Loucy (cell line): ENCODE data around the gene SORCS1.

Source experiments
- H2AFZ ChIP-seq: fragments of 200-600 bp; sonication (generic); 2 replicates; pipeline ENCODE4 v1.6.0; 2016; ENCODE audit warnings: antibody characterized with exemption, mild to moderate bottlenecking, low read length, moderate library complexity
- H3F3A ChIP-seq: fragments of 200-600 bp; 2 replicates; pipeline ENCODE4 v1.6.0; 2016; ENCODE audit warnings: antibody characterized with exemption, low read depth, mild to moderate bottlenecking
- H3K27me3 ChIP-seq: fragments of 200-600 bp; sonication (generic); 2 replicates; pipeline ENCODE4 v1.6.1; 2014; ENCODE audit warnings: low read length, mild to moderate bottlenecking; ENCODE audit not compliant: insufficient read depth, poor library complexity, severe bottlenecking
- H3K36me3 ChIP-seq: fragments of 200-600 bp; sonication (generic); 2 replicates; pipeline ENCODE4 v1.6.1; 2016; ENCODE audit warnings: low read length; ENCODE audit not compliant: insufficient read depth
- H3K4me1 ChIP-seq: fragments of 200-600 bp; sonication (generic); 2 replicates; pipeline ENCODE4 v1.5.1; 2014; ENCODE audit warnings: low read length, mild to moderate bottlenecking; ENCODE audit not compliant: insufficient read depth, poor library complexity, severe bottlenecking
- H3K4me2 ChIP-seq: fragments of 200-600 bp; sonication (generic); 2 replicates; pipeline ENCODE4 v1.6.0; 2014; ENCODE audit warnings: antibody characterized with exemption, low read length, low read depth, mild to moderate bottlenecking; ENCODE audit not compliant: poor library complexity, severe bottlenecking
- H3K4me3 ChIP-seq: fragments of 200-600 bp; sonication (generic); 2 replicates; pipeline ENCODE4 v1.5.1; 2014; ENCODE audit warnings: low read length, mild to moderate bottlenecking, mixed read lengths; ENCODE audit not compliant: poor library complexity, severe bottlenecking
- H3K79me2 ChIP-seq: fragments of 200-600 bp; sonication (generic); 2 replicates; pipeline ENCODE4 v1.6.1; 2014; ENCODE audit warnings: low read length; ENCODE audit not compliant: insufficient read depth
- H3K9ac ChIP-seq: fragments of 200-600 bp; sonication (generic); 2 replicates; pipeline ENCODE4 v1.6.0; 2014; ENCODE audit warnings: mild to moderate bottlenecking, low read depth, low read length, moderate library complexity; ENCODE audit not compliant: poor library complexity, severe bottlenecking
- H3K9me2 ChIP-seq: fragments of 200-600 bp; sonication (generic); replicated peaks from 2 replicates; pipeline ENCODE4 v1.6.1; 2016; ENCODE audit warnings: low read depth, low read length, mixed read lengths
- H3K9me3 ChIP-seq: fragments of 200-600 bp; sonication (generic); 2 replicates; pipeline ENCODE4 v1.6.1; 2014; ENCODE audit warnings: mild to moderate bottlenecking, antibody characterized with exemption, low read length, low read depth; ENCODE audit not compliant: insufficient read depth
- H4K20me1 ChIP-seq: fragments of 200-600 bp; sonication (generic); 2 replicates; pipeline ENCODE4 v1.6.0; 2014; ENCODE audit warnings: antibody characterized with exemption, low read length, mild to moderate bottlenecking; ENCODE audit not compliant: insufficient read depth, poor library complexity, severe bottlenecking
- EZH2phosphoT487 ChIP-seq: fragments of 200-600 bp; IDR thresholded peaks from 2 replicates; pipeline ENCODE4 v1.6.1; 2018; ENCODE audit warnings: antibody characterized with exemption, mild to moderate bottlenecking, moderate library complexity, borderline replicate concordance
- TF ChIP-seq, protein P1 (sequence below): fragments of 200-600 bp; sonication (generic); conservative IDR thresholded peaks from 2 replicates; pipeline ENCODE4 v1.5.1; 2014; ENCODE audit warnings: mild to moderate bottlenecking, antibody characterized with exemption, low read length

The SORCS1 gene

DNA sequence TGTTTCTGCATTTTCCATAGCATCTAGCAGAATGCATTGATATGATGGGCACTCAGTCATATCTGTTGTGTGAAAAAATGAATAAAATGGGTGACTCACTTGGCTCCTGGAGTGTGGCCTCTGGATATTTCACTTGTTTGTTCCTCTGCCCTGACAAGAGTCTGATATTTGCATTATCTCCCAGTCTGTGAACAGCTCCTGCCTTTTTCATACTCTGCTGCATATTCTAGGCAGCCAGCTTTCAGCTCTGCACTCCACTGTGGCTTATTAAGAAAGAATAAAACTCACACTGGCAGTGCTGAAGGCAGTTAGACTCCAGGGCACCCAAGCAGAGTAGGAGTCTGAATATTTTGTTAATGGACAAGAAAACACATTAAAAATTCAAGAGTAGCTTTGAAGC lies 623.9 kb downstream of the SORCS1 start:
- Histone ChIP-seq H4K20me1 (no peaks in the 10 kb centered on the region), H3K4me2 (no peak overlapping the region), H3F3A (no peaks in the 10 kb centered on the region), H3K36me3 (no peaks in the 10 kb centered on the region), H2AFZ (no peak overlapping the region), H3K79me2 (no peaks in the 10 kb centered on the region), H3K27me3 (no peaks in the 10 kb centered on the region), H3K4me3 (no peak overlapping the region), H3K9me2 (no peaks in the 10 kb centered on the region), H3K9me3 (no peaks in the 10 kb centered on the region), H3K4me1 (no peaks in the 10 kb centered on the region), H3K9ac (no peak overlapping the region)
- TF ChIP-seq, protein P1, sequence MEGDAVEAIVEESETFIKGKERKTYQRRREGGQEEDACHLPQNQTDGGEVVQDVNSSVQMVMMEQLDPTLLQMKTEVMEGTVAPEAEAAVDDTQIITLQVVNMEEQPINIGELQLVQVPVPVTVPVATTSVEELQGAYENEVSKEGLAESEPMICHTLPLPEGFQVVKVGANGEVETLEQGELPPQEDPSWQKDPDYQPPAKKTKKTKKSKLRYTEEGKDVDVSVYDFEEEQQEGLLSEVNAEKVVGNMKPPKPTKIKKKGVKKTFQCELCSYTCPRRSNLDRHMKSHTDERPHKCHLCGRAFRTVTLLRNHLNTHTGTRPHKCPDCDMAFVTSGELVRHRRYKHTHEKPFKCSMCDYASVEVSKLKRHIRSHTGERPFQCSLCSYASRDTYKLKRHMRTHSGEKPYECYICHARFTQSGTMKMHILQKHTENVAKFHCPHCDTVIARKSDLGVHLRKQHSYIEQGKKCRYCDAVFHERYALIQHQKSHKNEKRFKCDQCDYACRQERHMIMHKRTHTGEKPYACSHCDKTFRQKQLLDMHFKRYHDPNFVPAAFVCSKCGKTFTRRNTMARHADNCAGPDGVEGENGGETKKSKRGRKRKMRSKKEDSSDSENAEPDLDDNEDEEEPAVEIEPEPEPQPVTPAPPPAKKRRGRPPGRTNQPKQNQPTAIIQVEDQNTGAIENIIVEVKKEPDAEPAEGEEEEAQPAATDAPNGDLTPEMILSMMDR, result no peak
- no peak for TF ChIP-seq EZH2phosphoT487

DNA sequence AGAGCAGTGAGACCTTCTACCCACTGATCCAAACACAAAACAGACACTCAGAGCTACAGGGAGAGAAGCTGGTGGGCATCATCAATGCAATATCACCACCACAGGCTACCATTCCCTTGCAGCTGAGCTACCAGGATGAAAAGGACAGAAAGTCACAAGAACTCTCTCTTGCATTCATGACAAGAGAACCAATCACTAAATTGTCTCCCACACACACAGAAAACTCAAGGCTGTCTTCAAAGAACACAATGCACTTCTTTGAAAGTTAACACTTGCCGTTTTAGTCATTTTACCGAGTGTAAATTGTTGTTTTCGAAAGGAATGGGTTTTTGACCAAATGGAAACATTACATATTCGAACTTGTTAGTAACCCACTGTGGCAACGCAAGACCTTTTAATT lies 626.6 kb downstream of the SORCS1 start:
- Histone ChIP-seq H3K36me3 (no peaks in the 10 kb centered on the region), H3K4me1 (no peaks in the 10 kb centered on the region), H3K79me2 (no peaks in the 10 kb centered on the region), H3K9me3 (no peaks in the 10 kb centered on the region), H3K27me3 (no peaks in the 10 kb centered on the region), H4K20me1 (no peaks in the 10 kb centered on the region), H3F3A (no peaks in the 10 kb centered on the region), H3K4me2 (no peak overlapping the region), H3K4me3 (no peak overlapping the region), H3K9ac (no peak overlapping the region), H3K9me2 (no peaks in the 10 kb centered on the region), H2AFZ (no peak overlapping the region)
- TF ChIP-seq, protein P1, result no peak

DNA sequence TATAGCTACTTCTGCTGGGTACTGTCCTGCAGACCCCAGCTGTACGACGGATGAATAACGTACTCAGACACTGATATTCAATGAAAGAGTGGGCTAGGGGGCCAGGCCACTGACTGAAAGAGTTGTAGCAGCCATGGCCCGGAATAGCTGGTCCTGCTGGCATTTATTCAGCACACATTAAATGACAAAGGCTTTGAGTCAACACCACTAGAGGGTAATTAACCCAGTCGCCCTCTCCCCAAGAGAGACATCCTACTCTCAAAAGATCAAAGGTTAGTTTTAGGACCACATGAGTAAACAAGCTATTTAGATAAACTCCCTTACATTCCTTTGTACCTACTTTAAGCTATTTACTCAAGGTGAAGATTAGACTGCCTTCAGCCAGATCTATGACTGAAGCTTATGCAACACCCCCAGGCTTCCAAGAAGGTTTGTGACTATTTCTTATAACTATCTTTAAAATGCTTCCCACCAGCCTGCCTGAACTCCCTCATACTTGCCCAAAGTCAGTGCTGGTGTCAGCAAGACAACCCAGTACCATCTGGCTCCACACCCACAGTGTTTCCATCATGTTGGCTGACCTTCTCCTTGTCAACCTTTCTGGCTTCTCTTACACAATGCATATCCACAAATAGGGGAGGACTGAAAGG lies 629.1 kb downstream of the SORCS1 start:
- TF ChIP-seq EZH2phosphoT487, result no peak
- TF ChIP-seq, protein P1, result no peak
- Histone ChIP-seq H3F3A (no peaks in the 10 kb centered on the region), H3K9me3 (no peaks in the 10 kb centered on the region), H3K4me2 (no peak overlapping the region), H3K4me1 (no peaks in the 10 kb centered on the region), H2AFZ (no peak overlapping the region), H4K20me1 (no peaks in the 10 kb centered on the region), H3K4me3 (no peak overlapping the region), H3K27me3 (no peaks in the 10 kb centered on the region), H3K9me2 (no peaks in the 10 kb centered on the region), H3K36me3 (no peaks in the 10 kb centered on the region), H3K79me2 (no peaks in the 10 kb centered on the region), H3K9ac (no peak overlapping the region)
